ENCODE measurements around the gene CRABP1. TPM values are rescaled to one million over a fixed set of nuclear protein-coding genes. Genes with fewer than 3 reads are reported as not detected.

The CRABP1 gene
- total RNA-seq, 1 experiment from 2014 or later: 864 TPM

DNA sequence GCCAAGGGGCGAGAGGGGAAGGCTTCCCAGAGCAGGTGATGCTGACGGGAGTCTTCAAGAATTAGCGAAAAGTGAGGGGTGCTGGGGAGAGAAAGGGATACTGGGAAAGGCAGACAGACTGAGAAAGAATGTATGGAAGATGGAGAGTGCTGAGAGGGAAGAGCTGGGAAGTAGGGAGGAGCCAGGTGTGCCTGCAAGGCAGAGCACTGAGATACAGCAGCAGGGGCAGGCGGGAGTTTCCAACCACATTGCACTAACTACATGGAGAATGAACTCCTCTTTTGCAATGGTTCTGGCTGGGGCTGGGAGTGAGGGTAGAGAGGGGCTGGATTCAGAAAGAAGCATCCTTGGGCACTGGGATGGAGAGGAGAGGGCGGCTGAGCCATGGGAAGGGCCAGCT lies 16.0 kb upstream of the CRABP1 start:
- Histone ChIP-seq H3K27me3 (ENCODE audit: control insufficient read depth, insufficient read depth, low read length) (no peaks in the 10 kb centered on the region), H3K36me3 (replicated peaks; ENCODE audit: control insufficient read depth, insufficient read depth, low read length) (no peaks in the 10 kb centered on the region), H3K4me3 (ENCODE audit: insufficient read depth, low read depth, low read length) (no peak overlapping the region)
- peak; percentile 38 for DNase-seq

DNA sequence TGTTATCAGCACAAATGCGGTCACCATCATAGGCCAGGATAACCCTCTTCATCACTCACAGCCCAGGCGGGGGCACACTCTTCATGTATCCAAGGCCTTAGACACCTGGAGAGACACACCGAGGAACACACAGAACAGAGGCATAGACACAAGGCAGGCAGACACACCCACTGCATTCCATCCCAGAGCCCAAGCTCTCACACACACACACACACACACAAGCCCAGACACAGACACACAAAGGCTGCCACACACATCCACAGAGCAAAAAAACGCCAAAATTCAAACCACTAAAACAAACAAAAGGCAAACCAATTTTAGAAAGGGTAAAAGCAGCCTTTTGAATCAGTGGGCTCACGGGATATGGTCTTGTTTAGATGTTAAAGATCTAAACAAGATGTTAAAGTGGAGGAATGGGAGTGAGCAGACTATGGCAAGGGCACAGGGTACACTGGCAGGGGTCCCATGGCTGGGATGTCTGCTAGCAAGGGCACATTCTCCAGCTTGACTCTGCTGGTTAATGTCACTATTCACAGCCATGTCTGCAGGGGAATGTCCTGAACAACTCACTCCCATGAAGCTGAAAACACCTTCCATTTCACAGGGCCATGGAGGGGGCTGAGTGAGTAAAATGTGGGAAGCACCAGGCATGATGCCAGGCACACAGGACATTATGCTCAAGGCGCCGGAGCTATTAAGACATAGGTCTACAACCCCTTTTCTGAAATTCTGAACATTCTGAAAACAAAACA lies 14.9 kb upstream of the CRABP1 start:
- Histone ChIP-seq H3K4me3 (ENCODE audit: insufficient read depth, low read depth, low read length) (no peak overlapping the region), H3K36me3 (replicated peaks; ENCODE audit: control insufficient read depth, insufficient read depth, low read length) (no peaks in the 10 kb centered on the region), H3K27me3 (ENCODE audit: control insufficient read depth, insufficient read depth, low read length) (no peaks in the 10 kb centered on the region)
- peak; percentile 37 for DNase-seq

DNA sequence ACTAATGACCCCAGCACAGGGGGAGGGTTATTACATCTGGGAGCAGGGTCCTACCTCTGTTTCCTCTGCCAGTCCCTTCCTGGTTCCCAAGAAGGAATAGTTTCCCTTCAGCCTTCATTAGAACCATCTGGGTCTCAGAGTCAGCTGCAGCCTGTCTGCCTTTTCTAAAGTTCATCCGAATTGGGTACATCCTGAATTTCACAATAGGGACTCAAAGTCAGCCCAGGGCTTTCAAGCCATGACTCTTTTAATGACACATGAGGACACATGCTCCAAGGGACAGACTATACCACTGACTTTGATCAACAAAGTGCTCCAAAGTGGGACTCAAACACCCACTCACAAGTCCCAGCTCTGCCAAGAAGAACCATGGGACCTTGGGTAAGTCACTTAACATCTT lies 12.7 kb upstream of the CRABP1 start:
- H3K4me3 ChIP-seq (ENCODE audit: insufficient read depth, low read depth, low read length): no peak overlapping the region
- DNase-seq: no peak
- H3K27me3 ChIP-seq (ENCODE audit: control insufficient read depth, insufficient read depth, low read length): no peaks in the 10 kb centered on the region
- H3K36me3 ChIP-seq (replicated peaks; ENCODE audit: control insufficient read depth, insufficient read depth, low read length): no peaks in the 10 kb centered on the region

DNA sequence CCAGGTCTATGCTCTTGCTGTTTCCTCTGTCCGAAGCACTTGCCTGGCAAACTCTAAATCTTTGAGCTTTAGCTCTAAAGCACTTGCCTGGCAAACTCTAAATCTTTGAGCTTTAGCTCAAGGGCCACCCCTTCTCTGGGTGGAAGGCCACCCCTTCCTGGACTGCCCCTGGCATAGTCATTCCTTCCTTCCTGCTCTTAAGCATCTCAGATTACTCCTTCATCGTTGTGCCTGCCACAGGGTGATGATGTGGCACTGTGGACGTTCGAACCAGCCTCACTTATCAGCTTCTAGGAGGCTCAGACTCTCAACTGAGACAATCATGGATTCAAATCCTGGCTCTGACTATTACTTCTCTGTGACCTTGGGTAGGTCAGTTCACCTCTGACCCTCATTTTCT lies 10.5 kb upstream of the CRABP1 start:
- DNase-seq: no peak
- no peaks in the 10 kb centered on the region for H3K36me3 ChIP-seq (replicated peaks; ENCODE audit: control insufficient read depth, insufficient read depth, low read length)
- H3K4me3 ChIP-seq (ENCODE audit: insufficient read depth, low read depth, low read length): no peak overlapping the region
- H3K27me3 ChIP-seq (ENCODE audit: control insufficient read depth, insufficient read depth, low read length): no peaks in the 10 kb centered on the region

DNA sequence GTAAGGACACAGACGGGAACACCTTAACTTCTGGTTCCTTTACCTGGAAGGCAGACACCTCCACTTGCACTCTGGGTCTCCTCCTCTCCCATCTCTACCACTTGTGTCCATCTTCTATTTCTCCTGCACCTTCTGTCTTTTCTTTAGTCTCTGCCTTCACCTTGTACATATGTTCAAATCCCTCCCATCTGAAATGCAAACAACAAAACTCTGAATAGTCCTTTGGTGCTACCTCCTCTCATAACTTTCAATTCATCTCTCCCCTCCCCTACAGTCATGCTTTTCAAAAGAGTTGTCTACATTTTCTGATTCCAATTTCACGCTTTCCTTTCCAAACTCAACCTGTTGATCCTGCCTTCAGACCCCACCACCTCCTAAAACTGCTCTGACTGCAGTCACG lies 5.3 kb upstream of the CRABP1 start:
- Histone ChIP-seq H3K36me3 (replicated peaks; ENCODE audit: control insufficient read depth, insufficient read depth, low read length) (no peaks in the 10 kb centered on the region), H3K4me3 (ENCODE audit: insufficient read depth, low read depth, low read length) (no peak overlapping the region), H3K27me3 (ENCODE audit: control insufficient read depth, insufficient read depth, low read length) (peaks cover 11% of the 10 kb centered on the region)
- no peak for DNase-seq

DNA sequence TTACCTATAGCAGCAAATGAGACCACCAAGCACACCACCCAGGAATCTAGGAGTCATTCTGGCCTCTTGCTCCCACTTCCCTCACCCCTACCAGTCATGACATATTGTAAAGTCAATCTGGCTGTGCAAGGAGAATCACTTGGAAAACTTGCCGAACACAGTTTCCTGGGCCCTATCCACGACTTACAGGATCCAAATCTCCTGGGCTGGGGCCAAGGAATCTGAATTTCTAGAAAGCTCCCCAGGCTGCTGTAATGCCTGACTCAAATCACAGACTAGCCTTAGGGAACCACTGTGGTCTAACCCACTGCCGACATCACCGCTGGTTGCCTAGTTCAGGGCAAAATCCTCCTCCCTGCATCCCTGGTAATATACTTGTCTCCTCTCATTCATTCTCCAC lies 4.2 kb upstream of the CRABP1 start:
- H3K4me3 ChIP-seq (ENCODE audit: insufficient read depth, low read depth, low read length): no peak overlapping the region
- no peak for DNase-seq
- H3K27me3 ChIP-seq (ENCODE audit: control insufficient read depth, insufficient read depth, low read length): peaks cover 20% of the 10 kb centered on the region
- H3K36me3 ChIP-seq (replicated peaks; ENCODE audit: control insufficient read depth, insufficient read depth, low read length): no peaks in the 10 kb centered on the region

DNA sequence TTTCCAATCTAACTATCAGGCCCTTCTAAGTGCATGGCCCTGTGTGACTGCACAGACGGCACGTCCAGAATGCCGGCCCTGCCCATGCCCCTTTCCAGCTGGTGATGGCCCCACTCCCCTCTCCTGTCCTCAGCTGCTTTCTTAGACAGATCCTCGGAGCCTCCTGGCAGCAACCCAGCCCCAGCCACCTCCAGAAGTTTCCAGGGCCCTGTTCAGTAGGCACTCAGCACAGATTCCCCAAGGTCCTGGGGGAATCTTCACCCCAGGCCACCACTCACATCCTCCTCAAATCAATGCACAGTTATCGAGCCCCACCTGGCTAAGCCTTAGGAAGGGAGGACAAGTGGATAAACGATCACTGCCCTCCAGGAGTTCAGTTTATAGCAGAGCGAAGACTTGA lies 1.4 kb upstream of the CRABP1 start:
- Histone ChIP-seq H3K4me3 (ENCODE audit: insufficient read depth, low read depth, low read length) (no peak overlapping the region), H3K36me3 (replicated peaks; ENCODE audit: control insufficient read depth, insufficient read depth, low read length) (peaks cover 7% of the 10 kb centered on the region), H3K27me3 (ENCODE audit: control insufficient read depth, insufficient read depth, low read length) (peaks cover 22% of the 10 kb centered on the region)
- DNase-seq: no peak

DNA sequence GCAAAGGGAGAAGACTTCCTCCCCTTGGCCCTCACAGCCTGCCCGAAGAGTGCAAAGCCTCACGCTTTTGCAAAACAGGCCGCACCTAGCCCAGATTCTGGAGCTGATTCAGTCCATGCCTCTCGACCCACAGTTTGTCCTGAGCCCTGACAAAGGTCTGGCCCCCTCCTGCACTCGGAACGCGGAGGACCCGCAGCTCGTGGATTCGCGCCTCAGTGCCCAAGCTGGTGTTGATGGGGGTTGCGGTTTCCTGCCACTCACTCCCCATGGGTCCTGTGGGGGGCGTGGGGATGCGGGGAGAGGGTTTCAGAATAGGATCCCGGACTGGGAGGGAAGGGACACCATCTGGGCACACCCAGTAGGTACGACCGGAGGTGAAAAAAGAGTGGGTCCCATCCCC lies 594 bp upstream of the CRABP1 start:
- Histone ChIP-seq H3K36me3 (replicated peaks; ENCODE audit: control insufficient read depth, insufficient read depth, low read length) (peaks cover 10% of the 10 kb centered on the region), H3K4me3 (ENCODE audit: insufficient read depth, low read depth, low read length) (peak overlapping the region; percentile 85), H3K27me3 (ENCODE audit: control insufficient read depth, insufficient read depth, low read length) (peaks cover 22% of the 10 kb centered on the region)
- peak; percentile 69 for DNase-seq

DNA sequence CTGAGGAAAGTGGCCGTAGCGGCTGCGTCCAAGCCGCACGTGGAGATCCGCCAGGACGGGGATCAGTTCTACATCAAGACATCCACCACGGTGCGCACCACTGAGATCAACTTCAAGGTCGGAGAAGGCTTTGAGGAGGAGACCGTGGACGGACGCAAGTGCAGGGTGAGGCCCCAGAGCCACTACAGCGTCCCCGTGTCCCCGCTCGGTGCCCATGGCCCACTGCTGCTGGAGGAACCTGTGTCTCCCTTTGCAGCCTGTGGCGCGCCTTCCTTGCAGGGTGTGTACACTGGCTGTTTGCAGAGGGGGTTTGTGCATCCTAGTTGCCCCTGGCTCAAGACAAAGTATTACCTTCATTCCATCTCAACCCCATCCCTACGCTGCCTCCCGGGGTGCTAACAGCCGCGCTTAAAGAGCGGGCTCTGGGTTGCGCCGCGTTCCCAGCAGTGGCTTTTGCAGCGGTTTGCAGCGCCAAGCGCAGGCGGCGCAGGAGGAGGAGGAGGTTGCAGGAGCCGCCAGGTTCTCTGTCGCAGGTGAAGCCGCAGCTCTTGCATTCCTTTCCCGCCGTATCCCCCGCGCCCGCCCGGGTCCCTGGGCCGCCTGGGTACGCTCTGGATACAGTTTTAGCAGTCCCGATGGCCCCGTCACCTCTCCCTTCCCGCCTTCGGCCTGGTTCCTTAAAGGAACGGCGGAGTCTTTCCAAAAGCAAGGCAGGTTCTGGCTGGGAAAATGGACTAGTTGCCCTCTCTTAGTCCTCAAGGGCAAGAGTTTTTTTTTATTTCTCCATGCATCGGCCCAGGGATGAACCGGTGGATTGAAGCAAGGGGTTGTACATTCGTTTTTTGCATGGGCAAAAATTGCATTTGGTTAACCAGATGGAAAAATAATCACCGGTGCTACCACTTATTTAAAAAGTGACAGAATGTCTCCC lies 1.2 kb downstream of the CRABP1 start:
- peaks cover 22% of the 10 kb centered on the region for H3K27me3 ChIP-seq (ENCODE audit: control insufficient read depth, insufficient read depth, low read length)
- H3K4me3 ChIP-seq (ENCODE audit: insufficient read depth, low read depth, low read length): peak overlapping the region; percentile 85
- DNase-seq: peak; percentile 88
- H3K36me3 ChIP-seq (replicated peaks; ENCODE audit: control insufficient read depth, insufficient read depth, low read length): peaks cover 12% of the 10 kb centered on the region

DNA sequence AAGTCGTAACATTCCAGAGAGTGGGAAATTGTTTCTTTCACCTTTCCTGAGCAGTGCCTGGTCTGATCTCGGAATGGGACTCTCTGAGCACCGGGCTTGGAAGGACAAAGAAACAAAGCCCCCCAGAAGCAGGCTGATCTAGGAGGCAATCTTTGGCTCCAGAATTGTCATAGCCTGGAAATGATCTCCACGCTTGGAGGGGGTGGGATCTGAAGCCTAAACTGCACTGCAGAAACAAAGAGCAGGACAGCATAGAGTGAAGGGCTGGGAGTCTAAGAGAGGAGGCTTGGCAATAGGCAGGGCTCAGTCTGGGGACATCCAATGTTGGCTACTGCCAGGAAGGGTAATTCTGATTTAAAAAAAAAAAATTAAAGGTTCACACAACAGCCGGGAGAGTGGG lies 1.9 kb downstream of the CRABP1 start:
- H3K27me3 ChIP-seq (ENCODE audit: control insufficient read depth, insufficient read depth, low read length): peaks cover 22% of the 10 kb centered on the region
- DNase-seq: no peak
- peak overlapping the region; percentile 85; the same call in 1 of the 2 replicates for H3K4me3 ChIP-seq (ENCODE audit: insufficient read depth, low read depth, low read length)
- H3K36me3 ChIP-seq (replicated peaks; ENCODE audit: control insufficient read depth, insufficient read depth, low read length): peaks cover 12% of the 10 kb centered on the region

DNA sequence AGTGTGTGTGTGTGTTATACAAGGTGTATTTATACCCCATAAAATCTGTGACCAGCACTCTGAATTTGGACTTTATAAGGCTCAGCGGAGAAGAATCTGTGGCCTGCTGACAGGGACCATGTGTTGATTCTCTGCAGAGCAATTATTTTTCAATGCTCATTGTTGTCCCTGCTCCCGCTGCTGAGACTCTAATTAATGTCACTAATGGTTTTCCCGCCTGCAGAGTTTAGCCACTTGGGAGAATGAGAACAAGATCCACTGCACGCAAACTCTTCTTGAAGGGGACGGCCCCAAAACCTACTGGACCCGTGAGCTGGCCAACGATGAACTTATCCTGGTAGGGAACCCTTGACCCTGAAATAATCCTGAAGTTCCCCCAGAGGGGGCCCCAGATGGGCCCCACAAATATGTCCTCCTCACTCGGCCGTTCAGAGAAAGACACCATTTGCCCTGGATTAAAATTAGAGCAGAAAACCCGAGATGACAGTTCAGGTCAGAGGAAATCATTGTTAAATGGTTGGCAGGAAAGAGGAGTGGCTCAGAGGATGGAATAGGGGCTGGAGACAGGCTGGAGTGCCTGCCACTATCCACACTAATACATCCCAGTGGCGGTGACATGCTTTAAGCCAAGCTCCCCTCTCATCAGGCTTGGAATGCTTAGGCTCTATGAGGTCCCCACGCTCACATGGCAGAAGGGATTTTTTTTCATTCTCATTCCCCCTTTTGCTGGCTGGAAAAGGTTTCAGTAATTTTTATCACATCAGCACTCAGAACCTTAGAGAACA lies 3.3 kb downstream of the CRABP1 start:
- no peak for DNase-seq
- Histone ChIP-seq H3K27me3 (ENCODE audit: control insufficient read depth, insufficient read depth, low read length) (peaks cover 18% of the 10 kb centered on the region), H3K36me3 (replicated peaks; ENCODE audit: control insufficient read depth, insufficient read depth, low read length) (peaks cover 14% of the 10 kb centered on the region), H3K4me3 (ENCODE audit: insufficient read depth, low read depth, low read length) (no peak overlapping the region)

DNA sequence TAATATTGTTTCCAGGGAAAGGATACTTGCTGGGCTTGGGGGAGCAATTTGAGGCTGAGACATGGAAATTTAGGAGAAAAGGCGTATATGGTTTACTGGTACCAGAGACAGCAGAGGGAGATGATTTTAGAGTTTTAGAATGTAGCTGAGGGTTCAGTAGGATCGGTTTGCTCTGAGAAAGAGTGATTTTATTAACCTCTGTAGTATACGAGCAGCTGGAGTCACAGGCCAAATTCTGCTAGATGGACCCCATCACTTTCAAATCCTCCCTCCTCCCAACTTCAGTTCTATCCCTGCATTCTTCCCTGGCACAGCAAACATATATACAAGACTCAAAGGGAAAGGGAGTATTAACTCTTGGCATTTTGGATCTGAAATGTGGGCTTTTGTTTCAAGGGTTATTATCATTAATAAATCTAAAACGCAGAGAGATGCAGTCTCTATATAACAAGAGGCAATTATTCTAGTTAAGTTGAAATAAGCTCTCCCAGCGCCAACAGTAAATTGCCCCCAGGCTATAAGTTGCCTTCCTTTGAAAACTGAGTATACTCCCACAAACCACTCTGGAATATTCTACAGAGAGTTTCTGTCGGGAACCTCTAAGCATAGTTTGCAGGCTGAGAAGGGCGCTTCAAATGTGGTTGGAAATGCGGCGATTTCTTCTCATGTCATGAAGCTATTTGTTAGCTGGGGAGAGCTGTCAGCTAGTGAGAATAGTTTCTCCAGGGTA lies 5.4 kb downstream of the CRABP1 start:
- Histone ChIP-seq H3K36me3 (replicated peaks; ENCODE audit: control insufficient read depth, insufficient read depth, low read length) (peaks cover 15% of the 10 kb centered on the region), H3K27me3 (ENCODE audit: control insufficient read depth, insufficient read depth, low read length) (peaks cover 7% of the 10 kb centered on the region)

DNA sequence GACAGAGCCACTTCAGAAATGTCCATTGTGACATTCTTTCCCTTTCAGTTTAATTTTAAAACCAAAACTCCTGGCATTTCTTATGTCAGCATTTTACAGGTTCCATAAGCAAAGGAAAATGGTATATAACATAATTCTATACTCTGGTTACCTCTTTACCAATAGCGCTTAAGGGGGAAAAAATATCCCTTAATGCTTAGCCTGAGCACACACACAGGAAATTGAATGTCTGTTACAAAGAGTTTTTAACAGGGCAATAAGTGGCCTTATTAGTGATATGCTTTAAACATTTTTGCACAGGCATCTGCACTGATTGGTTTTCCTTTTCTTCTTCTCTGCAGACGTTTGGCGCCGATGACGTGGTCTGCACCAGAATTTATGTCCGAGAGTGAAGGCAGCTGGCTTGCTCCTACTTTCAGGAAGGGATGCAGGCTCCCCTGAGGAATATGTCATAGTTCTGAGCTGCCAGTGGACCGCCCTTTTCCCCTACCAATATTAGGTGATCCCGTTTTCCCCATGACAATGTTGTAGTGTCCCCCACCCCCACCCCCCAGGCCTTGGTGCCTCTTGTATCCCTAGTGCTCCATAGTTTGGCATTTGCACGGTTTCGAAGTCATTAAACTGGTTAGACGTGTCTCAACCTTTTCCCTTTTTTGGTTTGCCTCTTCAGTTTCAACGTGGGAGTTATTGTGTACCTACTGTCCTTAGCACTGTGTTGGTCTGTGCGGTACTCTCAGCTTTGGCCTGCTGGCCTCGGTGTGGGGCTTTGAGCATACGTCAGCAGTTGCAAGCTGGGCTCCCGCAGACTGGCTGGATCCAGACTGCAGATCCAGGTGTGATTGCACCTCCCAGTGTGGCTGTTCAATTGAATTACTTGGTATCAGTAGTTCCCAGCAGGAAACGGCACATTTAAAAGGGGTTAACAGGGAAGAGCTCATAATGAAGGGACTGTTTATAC lies 7.7 kb downstream of the CRABP1 start:
- no peak for DNase-seq
- no peaks in the 10 kb centered on the region for H3K27me3 ChIP-seq (ENCODE audit: control insufficient read depth, insufficient read depth, low read length)
- H3K36me3 ChIP-seq (replicated peaks; ENCODE audit: control insufficient read depth, insufficient read depth, low read length): peaks cover 13% of the 10 kb centered on the region
- H3K4me3 ChIP-seq (ENCODE audit: insufficient read depth, low read depth, low read length): no peak overlapping the region

More for the DNA sequence above, 5.4 kb downstream of the CRABP1 start:
- DNase-seq: no peak
- H3K4me3 ChIP-seq (ENCODE audit: insufficient read depth, low read depth, low read length): no peak overlapping the region
